GM13976 (cell line): ENCODE measurements around the gene KLHL29.

Source experiments
- DNase-seq: peaks from one replicate; pipeline ENCODE4 v3.0.0; 2012; ENCODE audit warnings: low spot score
- in situ Hi-C: fragments of 300-500 bp; cut with MboI; formaldehyde crosslinking; loops from one replicate; pipeline ENCODE4 v1.12.0; 2022; ENCODE audit warnings: low sequenced_read_pairs, mixed read lengths, inconsistent platforms; ENCODE audit not compliant: unreplicated experiment
- TF ChIP-seq, protein P1 (sequence below): IDR thresholded peaks from 2 replicates; pipeline ENCODE4 v1.5.1; 2012; ENCODE audit warnings: borderline replicate concordance, mild to moderate bottlenecking; ENCODE audit not compliant: insufficient read depth; ENCODE audit errors: extremely low read depth, missing control alignments, control extremely low read depth

Gene KLHL29

DNA sequence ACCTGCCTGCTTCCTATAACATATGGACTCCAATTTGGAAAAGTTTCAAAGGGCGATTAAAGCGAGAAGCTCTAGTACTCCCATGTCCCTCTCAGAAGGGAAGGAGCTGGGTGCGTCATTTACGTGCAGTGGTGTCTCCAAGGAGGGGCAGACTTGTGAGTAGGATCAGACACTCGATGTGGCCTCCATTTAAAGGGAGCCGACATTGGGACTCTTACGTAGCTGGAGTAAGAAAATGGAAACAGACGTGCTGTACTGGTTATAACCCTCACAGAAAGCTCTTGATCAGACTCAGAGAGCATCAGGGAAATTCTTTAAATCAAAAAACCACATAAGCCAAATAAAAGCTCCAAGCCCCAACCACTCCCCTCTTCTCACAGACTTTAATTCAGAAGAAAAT lies 198.5 kb downstream of the KLHL29 start:
- DNase-seq: no peak
- in situ Hi-C loops: no loop called here
- TF ChIP-seq, protein P1, sequence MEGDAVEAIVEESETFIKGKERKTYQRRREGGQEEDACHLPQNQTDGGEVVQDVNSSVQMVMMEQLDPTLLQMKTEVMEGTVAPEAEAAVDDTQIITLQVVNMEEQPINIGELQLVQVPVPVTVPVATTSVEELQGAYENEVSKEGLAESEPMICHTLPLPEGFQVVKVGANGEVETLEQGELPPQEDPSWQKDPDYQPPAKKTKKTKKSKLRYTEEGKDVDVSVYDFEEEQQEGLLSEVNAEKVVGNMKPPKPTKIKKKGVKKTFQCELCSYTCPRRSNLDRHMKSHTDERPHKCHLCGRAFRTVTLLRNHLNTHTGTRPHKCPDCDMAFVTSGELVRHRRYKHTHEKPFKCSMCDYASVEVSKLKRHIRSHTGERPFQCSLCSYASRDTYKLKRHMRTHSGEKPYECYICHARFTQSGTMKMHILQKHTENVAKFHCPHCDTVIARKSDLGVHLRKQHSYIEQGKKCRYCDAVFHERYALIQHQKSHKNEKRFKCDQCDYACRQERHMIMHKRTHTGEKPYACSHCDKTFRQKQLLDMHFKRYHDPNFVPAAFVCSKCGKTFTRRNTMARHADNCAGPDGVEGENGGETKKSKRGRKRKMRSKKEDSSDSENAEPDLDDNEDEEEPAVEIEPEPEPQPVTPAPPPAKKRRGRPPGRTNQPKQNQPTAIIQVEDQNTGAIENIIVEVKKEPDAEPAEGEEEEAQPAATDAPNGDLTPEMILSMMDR: no peak

DNA sequence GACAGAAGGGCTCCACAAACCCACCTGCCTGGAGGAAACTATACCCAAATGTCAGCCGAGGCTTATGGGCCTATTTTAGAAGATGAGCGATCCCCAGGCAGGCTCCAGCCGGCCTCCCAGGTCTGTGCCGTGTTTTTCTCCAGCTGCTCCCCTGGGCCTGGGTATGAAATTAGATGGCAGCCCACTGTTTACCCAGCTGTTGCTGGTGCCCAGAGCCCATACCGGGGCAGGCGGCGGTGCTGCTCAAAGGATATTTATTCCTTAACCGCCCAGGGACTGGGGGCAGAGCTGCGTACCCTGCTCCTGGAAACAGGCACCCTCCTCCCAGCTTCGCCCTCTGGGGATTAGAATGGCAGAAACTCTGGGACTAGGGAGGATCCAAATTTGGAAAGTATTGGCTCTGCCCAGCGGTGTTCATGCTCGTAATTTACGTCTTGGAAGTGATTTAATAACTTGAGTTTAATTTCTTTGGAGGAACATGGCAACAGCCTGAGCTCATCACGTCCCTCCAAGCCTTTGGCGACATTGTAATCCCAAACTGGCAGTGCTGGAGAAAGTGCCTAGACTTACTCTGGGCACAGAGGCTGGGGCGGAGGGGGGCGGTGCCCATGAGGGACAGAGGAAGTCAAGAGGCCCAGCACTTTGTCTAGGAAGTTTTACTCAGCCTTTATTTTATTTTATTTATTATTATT lies 199.2 kb downstream of the KLHL29 start:
- in situ Hi-C loops: no loop called here
- no peak for DNase-seq
- TF ChIP-seq, protein P1: no peak

DNA sequence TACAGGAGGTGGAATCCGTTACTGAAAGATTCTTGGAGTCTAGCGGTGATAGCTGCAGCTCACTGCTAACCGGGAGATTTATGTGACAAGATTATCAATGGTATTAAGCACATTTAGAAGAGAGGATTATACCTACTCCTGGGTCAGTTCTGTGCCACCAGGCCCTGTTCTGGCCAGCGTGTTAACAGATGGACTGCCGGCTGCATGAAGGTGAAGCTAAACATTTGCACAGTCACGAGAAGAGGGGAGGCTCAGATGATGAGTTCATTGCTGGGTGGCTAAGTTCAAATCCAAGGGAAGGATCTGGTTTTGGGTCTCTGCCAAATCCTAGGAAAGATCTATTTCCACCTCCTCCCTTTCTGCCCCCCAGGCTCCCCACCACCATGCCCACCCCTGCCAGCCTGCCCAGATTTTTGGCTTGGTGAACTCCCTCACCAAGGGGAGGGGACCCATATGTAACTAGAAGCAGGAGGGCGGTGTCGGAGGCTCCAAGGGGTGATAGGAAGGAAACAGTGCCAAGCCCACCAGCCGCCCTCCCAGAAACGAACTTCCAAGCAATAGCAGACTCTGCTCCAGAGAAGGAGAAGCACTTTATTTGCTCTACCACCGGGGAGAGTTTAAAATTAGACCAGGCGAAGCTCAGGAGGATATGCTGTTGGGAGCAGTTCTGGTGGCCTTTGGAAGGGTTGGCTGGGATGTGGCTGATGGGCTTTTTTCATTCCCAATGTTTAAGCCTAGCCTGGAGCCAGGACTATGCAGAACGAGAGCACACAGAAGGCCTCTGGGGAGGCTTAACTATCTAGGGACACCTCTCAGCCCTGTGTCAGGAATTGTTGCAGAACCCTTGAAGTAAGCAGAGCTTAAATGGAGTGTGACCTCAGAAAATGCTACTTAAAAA lies 200.5 kb downstream of the KLHL29 start:
- no peak for DNase-seq
- in situ Hi-C loops: no loop called here
- TF ChIP-seq, protein P1: no peak

DNA sequence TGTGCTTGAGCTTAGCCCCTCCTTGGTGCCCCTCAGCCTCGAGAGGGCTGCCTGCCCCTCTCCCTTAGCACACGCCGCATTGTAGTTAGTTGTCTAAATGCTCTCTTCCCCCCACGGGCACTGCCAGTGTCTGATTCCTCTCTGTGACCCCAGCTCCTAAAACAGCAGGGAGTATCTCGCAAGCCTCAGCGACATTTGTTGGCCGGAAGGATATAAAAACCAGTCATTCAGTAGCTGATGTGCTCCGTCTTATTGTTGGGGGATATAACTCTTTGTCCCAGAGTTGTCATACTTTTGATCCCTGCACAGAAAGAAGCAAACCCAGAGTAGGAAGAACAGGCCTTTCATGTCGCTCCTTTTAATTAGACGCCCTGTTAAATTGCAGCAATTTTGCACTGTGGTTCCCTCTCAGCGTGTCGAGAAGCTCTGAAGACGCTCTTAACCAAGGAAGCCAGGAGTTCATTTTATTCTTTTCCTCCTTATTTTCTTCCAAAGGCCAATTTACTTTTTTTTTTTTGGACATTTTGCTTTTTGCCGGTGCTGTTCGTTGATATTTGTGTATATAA lies 201.8 kb downstream of the KLHL29 start:
- DNase-seq: no peak
- TF ChIP-seq, protein P1: no peak
- in situ Hi-C loops: no loop called here

DNA sequence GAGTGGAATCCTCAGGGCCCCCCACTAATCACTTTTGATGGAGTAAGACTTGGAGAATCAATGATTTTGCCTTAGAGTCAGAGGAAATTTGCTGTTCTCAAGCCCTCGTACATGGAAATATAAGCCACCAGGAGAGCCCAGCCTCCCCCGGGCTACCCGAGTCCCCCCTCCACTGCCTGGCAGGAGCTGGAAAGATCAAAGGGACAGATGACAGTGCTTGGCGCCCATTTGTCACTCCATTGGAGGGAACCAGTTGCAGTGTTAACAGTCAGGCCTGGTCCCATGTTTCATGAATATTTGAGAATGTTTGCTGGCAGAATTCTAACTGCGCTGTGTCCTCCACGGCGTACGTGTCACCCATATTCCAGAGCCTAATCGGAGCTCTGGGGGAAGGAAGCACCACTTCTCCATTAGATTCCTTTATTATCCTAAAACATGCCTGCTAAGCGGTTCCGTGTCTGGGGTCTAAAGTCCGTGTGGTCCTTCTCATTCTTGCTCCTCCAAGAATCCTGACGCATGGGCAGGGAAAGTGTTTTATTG lies 202.4 kb downstream of the KLHL29 start:
- DNase-seq: no peak
- in situ Hi-C loops: no loop called here
- TF ChIP-seq, protein P1: no peak

DNA sequence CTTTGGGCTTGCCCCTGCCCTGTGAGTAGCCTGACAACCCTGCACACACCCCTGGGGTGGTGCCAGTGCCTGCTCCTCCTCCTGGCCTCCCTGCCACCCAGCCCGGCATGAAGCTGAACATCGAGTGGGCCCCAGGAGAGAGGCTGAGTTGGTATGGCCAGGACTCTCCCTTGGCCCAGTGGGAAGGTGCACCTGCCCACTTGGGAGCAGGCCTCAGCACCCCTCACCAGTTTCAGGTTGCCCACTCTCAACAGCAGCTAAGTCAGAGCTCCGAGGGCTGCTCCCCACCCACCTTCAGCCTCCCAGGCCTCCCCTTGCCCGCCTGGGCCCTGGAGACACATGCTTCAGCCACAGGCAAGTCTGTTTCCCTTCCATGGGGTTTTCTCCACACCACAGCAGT lies 203.1 kb downstream of the KLHL29 start:
- in situ Hi-C loops: no loop called here
- TF ChIP-seq, protein P1: no peak
- no peak for DNase-seq
